Measurements from ENCODE around the gene SERPINA9.

GRCh38 chr14:94462763-94463572 lies 13.0 kb downstream of the SERPINA9 start:
- TF ChIP-seq POLR2AphosphoS5 (IDR thresholded peaks at IDR 0.05; ENCODE audit: low read depth, low read length) (no peak), NRF1 (IDR thresholded peaks at IDR 0.05; ENCODE audit: low read depth, low read length) (no peak), GTF2F1 (IDR thresholded peaks at IDR 0.05; ENCODE audit: borderline replicate concordance, low read depth, low read length) (no peak), CBX8 (IDR thresholded peaks at IDR 0.05; ENCODE audit: borderline replicate concordance, low read depth, low read length) (no peak), KDM1A (IDR thresholded peaks at IDR 0.05; ENCODE audit: borderline replicate concordance, low read length) (no peak)

Data from H1 (cell line).